NCI-H2227 treated with DMSO at 0.1 percent for 48 hours (cell line): ENCODE results near the gene FOXL3.

Experiments
- DNase-seq: peaks from one replicate; lab custom pipeline; 2025; lab: John Stamatoyannopoulos, UW

The FOXL3 gene

GRCh38 chr7:266851-267840, 22.8 kb upstream of the FOXL3 start:
- DNase-seq, result no peak

GRCh38 chr7:268991-269390, 21.0 kb upstream of the FOXL3 start:
- no peak for DNase-seq

GRCh38 chr7:269721-270120, 20.2 kb upstream of the FOXL3 start:
- DNase-seq, result no peak

GRCh38 chr7:270351-270983, 19.5 kb upstream of the FOXL3 start:
- DNase-seq, result no peak

- DNase-seq, result no peak
Observed at GRCh38 chr7:271266-272107, 18.5 kb upstream of the FOXL3 start.

GRCh38 chr7:272108-272615, 17.8 kb upstream of the FOXL3 start:
- DNase-seq, result no peak

GRCh38 chr7:272631-273030, 17.3 kb upstream of the FOXL3 start:
- DNase-seq, result no peak

GRCh38 chr7:273327-273726, 16.6 kb upstream of the FOXL3 start:
- DNase-seq, result no peak

GRCh38 chr7:274266-274665, 15.7 kb upstream of the FOXL3 start:
- no peak for DNase-seq

GRCh38 chr7:276230-276835, 13.6 kb upstream of the FOXL3 start:
- DNase-seq, result no peak

- no peak for DNase-seq
Observed at GRCh38 chr7:277228-277627, 12.7 kb upstream of the FOXL3 start.

- DNase-seq, result no peak
Observed at GRCh38 chr7:278081-278480, 11.9 kb upstream of the FOXL3 start.

GRCh38 chr7:279821-280220, 10.1 kb upstream of the FOXL3 start:
- no peak for DNase-seq

GRCh38 chr7:280461-280860, 9.5 kb upstream of the FOXL3 start:
- DNase-seq, result no peak

GRCh38 chr7:281637-282036, 8.3 kb upstream of the FOXL3 start:
- no peak for DNase-seq

- no peak for DNase-seq
Observed at GRCh38 chr7:282621-283020, 7.3 kb upstream of the FOXL3 start.

- no peak for DNase-seq
Observed at GRCh38 chr7:284762-285722, 4.9 kb upstream of the FOXL3 start.

- no peak for DNase-seq
Observed at GRCh38 chr7:285731-286130, 4.2 kb upstream of the FOXL3 start.

GRCh38 chr7:286266-286665, 3.7 kb upstream of the FOXL3 start:
- DNase-seq, result no peak

- no peak for DNase-seq
Observed at GRCh38 chr7:288671-289101, 1.3 kb upstream of the FOXL3 start.
